HepG2 (cell line): ENCODE measurements around the gene TTC39C. TPM values are rescaled to one million over a fixed set of nuclear protein-coding genes. Genes with fewer than 3 reads are reported as not detected.

Experiments
- E2F1 ChIP-seq: sonication (generic); formaldehyde crosslinking; IDR thresholded peaks from 2 replicates; pipeline ENCODE4 v1.5.0; 2020; ENCODE audit warnings: missing genetic modification reagents
- E2F5 ChIP-seq: sonication (generic); formaldehyde crosslinking; conservative IDR thresholded peaks from 2 replicates; pipeline ENCODE4 v1.4.0; 2020; ENCODE audit warnings: missing genetic modification reagents
- EHMT2 ChIP-seq: fragments of 200-600 bp; sonication (generic); IDR thresholded peaks from 2 replicates; pipeline ENCODE4 v1.7.0; 2017; ENCODE audit warnings: antibody characterized with exemption, low read depth, low read length, borderline replicate concordance
- HNF4A ChIP-seq: sonication (generic); formaldehyde crosslinking; IDR thresholded peaks from 2 replicates; pipeline ENCODE4 v1.4.0; 2020; ENCODE audit warnings: missing genetic modification reagents
- IRF1 ChIP-seq: sonication (generic); formaldehyde crosslinking; IDR thresholded peaks from 2 replicates; pipeline ENCODE4 v1.4.0; 2020; ENCODE audit warnings: low read depth, mild to moderate bottlenecking, missing genetic modification reagents
- KAT7 ChIP-seq: IDR thresholded peaks from 2 replicates; pipeline ENCODE4 v1.6.1; 2018; ENCODE audit warnings: borderline replicate concordance, missing compliant biosample characterization
- KLF12 ChIP-seq: sonication (generic); formaldehyde crosslinking; IDR thresholded peaks from 2 replicates; pipeline ENCODE4 v1.4.0; 2020; ENCODE audit warnings: missing genetic modification reagents, borderline replicate concordance
- MTA3 ChIP-seq: sonication (generic); formaldehyde crosslinking; IDR thresholded peaks from 2 replicates; pipeline ENCODE4 v1.4.0; 2020; ENCODE audit warnings: missing genetic modification reagents
- MTERF4 ChIP-seq: sonication (generic); formaldehyde crosslinking; IDR thresholded peaks from 2 replicates; pipeline ENCODE4 v1.8.0; 2023; ENCODE audit warnings: mild to moderate bottlenecking, missing genetic modification reagents
- NCOA2 ChIP-seq: sonication (generic); formaldehyde crosslinking; IDR thresholded peaks from 2 replicates; pipeline ENCODE4 v1.8.0; 2022; ENCODE audit warnings: inconsistent platforms
- PAX8 ChIP-seq: sonication (generic); formaldehyde crosslinking; IDR thresholded peaks from 2 replicates; pipeline ENCODE4 v1.8.0; 2022; ENCODE audit warnings: mild to moderate bottlenecking, missing genetic modification reagents, borderline replicate concordance
- PLSCR1 ChIP-seq: sonication (generic); formaldehyde crosslinking; IDR thresholded peaks from 2 replicates; pipeline ENCODE4 v1.5.0; 2020; ENCODE audit warnings: missing genetic modification reagents, mild to moderate bottlenecking, borderline replicate concordance
- POGK ChIP-seq: sonication (generic); formaldehyde crosslinking; conservative IDR thresholded peaks from 2 replicates; pipeline ENCODE4 v1.8.0; 2022; ENCODE audit warnings: mild to moderate bottlenecking, moderate library complexity, missing genetic modification reagents
- POLR2A ChIP-seq, 2 experiments: IDR thresholded peaks; 2 replicates each; pipeline ENCODE4 v1.6.1; 2011; ENCODE audit warnings: low read depth in 2 of 2, low read length in 2 of 2, mild to moderate bottlenecking in 1 of 2, moderate library complexity in 1 of 2; ENCODE audit not compliant: insufficient read depth in 1 of 2
- SATB2 ChIP-seq: sonication (generic); formaldehyde crosslinking; IDR thresholded peaks from 2 replicates; pipeline ENCODE4 v1.5.0; 2020; ENCODE audit warnings: missing genetic modification reagents
- ZBTB26 ChIP-seq: IDR thresholded peaks from 2 replicates; pipeline ENCODE4 v1.6.1; 2016; ENCODE audit warnings: missing compliant biosample characterization, missing genetic modification reagents, borderline replicate concordance
- ZBTB7A ChIP-seq: sonication (generic); formaldehyde crosslinking; IDR thresholded peaks from 2 replicates; pipeline ENCODE4 v1.8.0; 2022; ENCODE audit warnings: mild to moderate bottlenecking, missing genetic modification reagents
- ZNF232 ChIP-seq: sonication (generic); formaldehyde crosslinking; IDR thresholded peaks from 2 replicates; pipeline ENCODE4 v1.4.0; 2020; ENCODE audit warnings: missing genetic modification reagents, borderline replicate concordance
- ZNF3 ChIP-seq: IDR thresholded peaks from 2 replicates; pipeline ENCODE4 v1.7.0; 2017; ENCODE audit warnings: inconsistent platforms
- ZNF550 ChIP-seq: sonication (generic); formaldehyde crosslinking; IDR thresholded peaks from 2 replicates; pipeline ENCODE4 v1.4.0; 2020; ENCODE audit warnings: mild to moderate bottlenecking, missing genetic modification reagents, borderline replicate concordance
- ZNF713 ChIP-seq: sonication (generic); formaldehyde crosslinking; IDR thresholded peaks from 2 replicates; pipeline ENCODE4 v1.4.0; 2020; ENCODE audit warnings: mild to moderate bottlenecking, missing genetic modification reagents
- ZZZ3 ChIP-seq: sonication (generic); formaldehyde crosslinking; IDR thresholded peaks from 2 replicates; pipeline ENCODE4 v1.4.0; 2020; ENCODE audit warnings: missing genetic modification reagents, mild to moderate bottlenecking, borderline replicate concordance
- polyA plus RNA-seq, 8 experiments: library from polyadenylated mRNA; depleted of rRNA in 3 of 8; stranded (reverse) in 7 of 8; unstranded in 1 of 8; fragments of >200 nt; fragmentation: Illumina TruSeq in 4 of 8; extraction: Trizol in 4 of 8; gene quantifications; 2 replicates each; pipeline versions ENCODE4 v1.2.1 to v1.2.3, GENCODE V29; 2011 to 2016; ENCODE audit warnings: low read depth in 4 of 8, missing spikeins in 1 of 8, mixed read lengths in 1 of 8; ENCODE audit not compliant: insufficient read depth in 1 of 8
- total RNA-seq, 5 experiments: library from RNA; depleted of rRNA; stranded (reverse); fragments of >200 nt; fragmentation: Illumina TruSeq; extraction: Trizol; gene quantifications; 2 replicates each; pipeline ENCODE4 v1.2.3, GENCODE V29; 2016; ENCODE audit warnings: low read depth in 1 of 5

TTC39C gene
- total and polyA plus RNA-seq, 2 of the 13 experiments (the other 11 are each of a cell fraction or from before 2014, with no cell fraction given): 19.1 to 25.9 TPM

- TF ChIP-seq POGK (CRISPR knock-in tag): peak; percentile 71; the same call in 1 of the 2 replicates
- TF ChIP-seq KLF12 (CRISPR knock-in tag): no peak
- no peak for TF ChIP-seq ZBTB26 (CRISPR knock-in tag)
- TF ChIP-seq MTERF4 (CRISPR knock-in tag): no peak
- no peak for TF ChIP-seq E2F5 (CRISPR knock-in tag)
- TF ChIP-seq ZZZ3 (CRISPR knock-in tag): no peak
- no peak for TF ChIP-seq PAX8
- TF ChIP-seq EHMT2: peak; percentile 44; the same call in 1 of the 2 replicates
- TF ChIP-seq ZNF550 (CRISPR knock-in tag): 0 out of 2 replicates have a peak, but pooled peaks have one; percentile 61
- TF ChIP-seq KAT7 (CRISPR knock-in tag): peak; percentile 60; the same call in 1 of the 2 replicates
- TF ChIP-seq NCOA2: peak; percentile 76
- peak; percentile 46 for TF ChIP-seq HNF4A (CRISPR knock-in tag)
- no peak for TF ChIP-seq ZNF713 (CRISPR knock-in tag)
- TF ChIP-seq ZBTB7A (CRISPR knock-in tag): no peak
- peak; percentile 40; the same call in 1 of the 2 replicates for TF ChIP-seq ZNF232 (CRISPR knock-in tag)
- no peak for TF ChIP-seq SATB2
- no peak for TF ChIP-seq E2F1 (CRISPR knock-in tag)
- TF ChIP-seq ZNF3 (CRISPR knock-in tag): peak; percentile 86; the same call in 1 of the 2 replicates
- TF ChIP-seq IRF1 (CRISPR knock-in tag): no peak
- no peak for TF ChIP-seq MTA3 (CRISPR knock-in tag)
- no peak for TF ChIP-seq PLSCR1 (CRISPR knock-in tag)
- peak; percentile 38 to 63; a peak in 2 of 4 replicates for TF ChIP-seq POLR2A (IDR thresholded peaks at IDR 0.05; ENCODE audit: insufficient read depth in 1 of 2, low read depth in 2 of 2, low read length in 2 of 2)
Measured at GRCh38 chr18:24112874-24113615, 98.5 kb downstream of the TTC39C start (continued).
